ENCODE measurements around the gene SRD5A1.
A peak's percentile ranks its signal among the peaks of the same experiment; 100 is the strongest.

Gene SRD5A1, protein sequence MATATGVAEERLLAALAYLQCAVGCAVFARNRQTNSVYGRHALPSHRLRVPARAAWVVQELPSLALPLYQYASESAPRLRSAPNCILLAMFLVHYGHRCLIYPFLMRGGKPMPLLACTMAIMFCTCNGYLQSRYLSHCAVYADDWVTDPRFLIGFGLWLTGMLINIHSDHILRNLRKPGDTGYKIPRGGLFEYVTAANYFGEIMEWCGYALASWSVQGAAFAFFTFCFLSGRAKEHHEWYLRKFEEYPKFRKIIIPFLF

DNA sequence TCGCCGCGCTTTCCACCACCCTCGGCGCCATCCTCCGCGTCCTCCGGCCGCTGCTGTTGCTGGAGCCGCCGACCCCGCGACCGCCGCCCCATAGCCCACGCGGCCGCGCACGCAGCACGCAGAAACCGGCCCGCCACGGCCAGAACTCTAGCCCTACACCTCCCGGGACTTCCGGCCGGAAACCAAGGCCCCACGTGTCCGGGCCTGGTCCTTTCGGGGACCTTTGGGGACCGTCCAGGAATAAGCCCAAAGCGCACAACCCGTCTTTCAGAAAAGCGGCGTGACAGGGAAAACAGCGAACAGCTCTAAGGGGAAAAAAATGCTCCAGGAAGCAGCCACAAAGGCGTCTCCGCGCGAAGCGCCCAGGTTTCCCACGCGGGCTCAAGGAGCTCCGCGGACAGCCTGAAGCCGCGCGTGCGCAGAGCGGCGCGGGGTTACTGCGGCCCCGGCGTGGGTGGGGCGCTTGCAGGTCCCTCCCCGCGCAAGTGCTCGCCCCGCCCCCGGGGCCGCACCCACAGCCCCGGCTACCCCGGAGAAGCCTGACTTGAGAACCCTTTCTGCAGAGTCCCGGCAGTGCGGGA, at the start of gene SRD5A1, which contains the start of gene NSUN2:
Gene SRD5A1 (plus strand): TSS at position 553 of the 581 bp plus-strand sequence. CDS start 137 bp downstream, outside the sequence.
Gene NSUN2 (minus strand): TSS at position 157 of the 581 bp plus-strand sequence. CDS start 65 bp downstream, at position 92.
- DNase-seq (ENCODE audit: low read depth, low spot score), result peak; percentile 96

DNA sequence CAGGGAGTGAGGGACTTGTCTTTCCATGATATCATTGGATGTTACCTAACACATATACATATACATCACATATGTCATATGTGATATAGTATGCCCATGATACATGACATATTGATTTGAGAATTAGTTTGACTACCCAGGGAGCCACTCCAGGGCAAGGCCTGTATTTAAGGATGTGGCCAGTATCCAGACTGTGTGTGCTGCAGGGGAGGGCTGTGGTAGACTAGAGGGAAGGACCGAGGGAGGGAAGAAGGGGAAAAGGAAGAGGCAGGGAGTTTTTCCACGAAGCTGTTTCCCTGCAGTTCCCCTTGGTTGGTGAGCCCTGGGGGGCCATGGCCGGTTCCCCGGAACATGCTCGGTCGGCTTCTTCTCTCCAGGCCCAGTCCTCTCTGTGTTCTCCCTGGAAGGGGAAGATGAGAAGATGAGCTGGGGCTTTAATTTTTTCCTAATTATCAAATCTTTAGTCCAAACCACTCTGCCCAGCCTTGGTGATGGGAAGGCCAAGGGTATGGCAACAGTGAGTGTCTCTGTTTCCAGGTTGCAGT, 49.1 kb upstream of the SRD5A1 start:
- no peak for DNase-seq (ENCODE audit: low read depth, low spot score)

DNA sequence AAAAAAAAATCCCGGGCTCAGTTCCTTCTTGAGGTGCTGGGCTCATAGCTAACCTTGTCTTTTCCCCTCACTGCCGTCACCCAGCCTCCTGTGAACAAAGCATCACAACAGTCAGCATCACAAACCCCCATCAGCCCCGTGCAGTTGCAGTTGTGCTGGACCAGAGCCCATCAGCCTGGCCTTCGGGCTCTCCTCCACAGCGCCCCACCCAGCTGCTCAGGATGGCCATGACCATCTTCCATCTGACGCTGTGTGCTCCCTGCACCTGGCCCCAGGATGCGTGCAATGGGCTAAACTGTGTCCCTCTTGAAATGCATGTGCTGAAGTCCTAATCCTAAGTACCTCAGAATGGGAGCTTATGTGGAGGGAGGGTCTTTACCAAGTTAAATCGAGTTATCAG, 48.5 kb upstream of the SRD5A1 start:
- DNase-seq (ENCODE audit: low read depth, low spot score), result no peak

DNA sequence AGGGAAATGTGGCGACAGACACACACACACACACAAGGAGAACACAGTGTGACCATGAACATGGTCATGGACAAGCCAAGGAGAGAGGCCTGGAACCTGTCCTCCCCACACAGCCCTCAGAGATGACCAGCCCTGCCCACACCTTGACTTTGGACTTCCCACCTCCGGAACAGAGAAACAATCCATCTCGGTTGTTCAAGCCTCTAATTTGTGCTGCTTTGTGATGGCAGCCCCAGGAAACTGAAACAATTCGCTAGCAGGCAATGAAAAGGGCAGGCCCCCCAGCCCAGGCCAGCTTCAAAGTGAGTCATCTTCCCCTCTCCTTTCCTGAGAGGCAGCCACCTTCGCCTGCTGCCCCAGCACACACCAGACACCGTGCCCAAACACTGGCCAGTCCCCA, 48.1 kb upstream of the SRD5A1 start:
- no peak for DNase-seq (ENCODE audit: low read depth, low spot score)

DNA sequence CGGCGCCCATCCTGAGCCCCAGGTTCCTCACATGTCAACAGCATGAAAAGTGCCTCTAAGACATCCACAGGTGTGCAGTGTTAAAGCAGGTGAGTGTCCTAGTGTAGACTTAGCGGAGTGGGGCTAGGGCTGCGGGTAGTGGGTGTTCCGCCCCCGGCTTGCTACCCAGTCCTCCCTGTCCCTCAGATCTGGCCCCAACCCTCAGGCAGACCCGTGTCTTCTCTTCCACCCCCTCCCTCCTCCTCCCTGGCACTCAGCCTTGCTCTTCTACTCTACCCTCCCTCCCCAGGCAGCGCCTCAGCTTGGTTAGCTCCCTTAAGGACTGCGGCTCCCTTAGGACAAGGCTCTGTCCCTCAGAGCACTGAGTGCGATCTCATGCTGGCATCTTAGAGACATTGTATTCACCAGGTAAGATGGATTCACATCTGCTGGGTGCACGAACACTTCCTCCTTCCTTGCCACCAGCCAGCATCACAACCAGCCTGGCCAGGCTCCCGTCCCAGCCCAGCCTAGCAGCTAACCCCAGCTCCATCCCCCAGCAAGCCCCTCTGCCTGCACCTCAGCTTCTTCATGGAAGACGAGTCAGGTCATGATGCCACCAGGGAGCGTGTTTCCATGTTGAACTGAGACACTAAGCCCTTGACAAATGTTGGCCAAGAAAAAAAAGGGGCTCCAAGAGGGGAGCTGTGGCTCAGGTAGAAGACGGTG, 47.1 kb upstream of the SRD5A1 start:
- no peak for DNase-seq (ENCODE audit: low read depth, low spot score)

DNA sequence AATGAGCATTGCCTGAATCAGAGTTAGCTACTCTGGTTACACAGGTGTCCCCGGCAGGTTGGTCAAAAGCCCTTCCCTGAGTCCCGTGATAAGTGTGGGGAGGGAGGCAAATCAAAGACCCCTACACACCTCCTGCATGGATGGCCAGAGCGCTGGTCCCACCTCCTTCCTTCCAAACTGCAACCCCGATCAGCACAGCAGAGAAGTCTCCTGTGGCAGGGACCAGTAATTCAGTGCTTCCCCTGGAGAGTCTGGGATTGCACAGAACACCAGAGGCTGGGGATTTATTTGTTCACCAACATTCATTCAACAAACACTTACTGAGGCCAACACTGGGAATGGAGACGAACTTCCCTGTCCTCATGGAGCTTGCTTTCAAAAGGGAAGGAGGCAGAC, 46.6 kb upstream of the SRD5A1 start:
- no peak for DNase-seq (ENCODE audit: low read depth, low spot score)

DNA sequence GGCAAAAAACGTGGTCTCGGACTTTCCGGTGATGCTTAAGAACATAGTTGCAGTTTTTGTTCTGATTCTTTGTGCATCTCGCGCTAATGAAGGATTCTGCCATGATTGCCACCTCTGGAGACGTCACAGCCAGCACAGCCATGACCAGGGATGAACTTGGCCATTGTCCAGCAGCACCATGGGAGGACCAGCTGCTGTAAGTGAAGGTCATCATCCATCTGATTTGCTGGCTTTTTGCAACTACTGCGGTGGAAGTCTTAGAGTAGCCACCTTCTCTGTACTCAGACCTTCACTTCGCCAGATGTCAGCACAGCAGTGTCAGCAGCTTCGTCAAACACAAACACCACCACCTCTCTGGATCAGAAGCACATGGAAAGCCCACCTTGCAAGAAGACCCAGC, 46.1 kb upstream of the SRD5A1 start:
- no peak for DNase-seq (ENCODE audit: low read depth, low spot score)

DNA sequence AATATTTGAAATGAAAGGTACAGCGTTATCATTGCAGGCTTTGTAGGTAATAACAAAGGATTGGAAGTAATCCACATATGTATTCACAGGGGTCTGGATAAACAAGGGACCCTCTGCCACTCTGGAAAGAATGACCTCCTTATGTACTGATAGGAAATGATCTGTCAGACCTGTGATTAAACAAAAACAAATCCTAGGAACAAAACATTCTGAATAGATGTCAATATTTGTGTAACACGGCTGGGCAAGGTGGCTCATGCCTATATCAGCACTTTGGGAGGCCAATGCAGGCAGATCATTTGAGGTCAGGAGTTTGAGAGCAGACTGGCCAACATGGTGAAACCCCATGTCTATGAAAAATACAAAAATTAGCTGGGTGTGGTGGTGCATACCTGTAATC, 42.7 kb upstream of the SRD5A1 start:
- no peak for DNase-seq (ENCODE audit: low read depth, low spot score)

DNA sequence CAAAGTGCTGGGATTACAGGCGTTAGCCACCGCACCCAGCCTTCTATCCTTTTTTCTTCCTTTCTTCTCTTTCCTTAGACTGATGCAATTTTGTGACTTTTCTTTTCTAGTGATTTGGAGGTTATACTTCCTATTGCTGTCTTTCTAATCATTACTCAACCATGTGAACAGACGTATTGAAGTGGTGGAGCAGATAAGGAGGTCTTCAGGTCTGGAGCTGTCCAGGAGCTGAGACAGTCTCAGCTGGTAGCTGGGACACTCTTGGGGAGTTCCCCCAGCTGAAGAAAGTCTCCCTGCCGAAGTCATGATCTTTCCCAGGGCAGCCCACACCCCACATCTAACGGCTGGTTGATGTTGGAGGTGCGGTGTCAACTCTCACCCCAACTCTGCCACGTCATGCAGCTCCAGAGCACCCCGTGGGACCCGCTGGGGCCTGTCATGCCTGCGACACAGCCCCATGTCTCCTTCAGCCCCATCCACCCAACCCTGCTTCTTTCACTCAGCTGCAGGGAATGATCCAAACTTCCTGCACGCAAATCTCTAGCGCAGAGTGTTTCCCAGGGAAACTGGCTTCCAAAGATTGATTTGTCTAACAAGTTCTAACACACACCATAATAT, 41.5 kb upstream of the SRD5A1 start:
- no peak for DNase-seq (ENCODE audit: low read depth, low spot score)

DNA sequence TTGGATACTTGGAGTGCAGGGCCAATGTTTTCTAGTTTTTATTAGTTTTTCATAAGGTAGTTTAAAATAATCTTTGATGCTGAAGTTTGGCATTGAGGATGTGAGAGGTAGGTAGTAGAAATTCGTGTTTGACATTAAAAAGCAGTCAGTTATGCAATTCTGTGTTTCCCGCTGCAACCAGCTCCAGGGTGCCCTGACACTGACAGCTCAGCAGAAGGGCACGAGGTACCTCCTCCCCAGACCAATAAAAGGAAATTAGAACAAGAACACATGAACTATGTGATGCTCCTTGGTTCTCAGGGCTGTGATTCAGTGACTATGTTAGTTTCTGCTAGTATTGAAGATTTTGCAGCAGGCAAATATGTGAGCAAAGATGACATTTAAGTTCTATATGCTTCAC, 40.6 kb upstream of the SRD5A1 start:
- DNase-seq (ENCODE audit: low read depth, low spot score), result no peak

DNA sequence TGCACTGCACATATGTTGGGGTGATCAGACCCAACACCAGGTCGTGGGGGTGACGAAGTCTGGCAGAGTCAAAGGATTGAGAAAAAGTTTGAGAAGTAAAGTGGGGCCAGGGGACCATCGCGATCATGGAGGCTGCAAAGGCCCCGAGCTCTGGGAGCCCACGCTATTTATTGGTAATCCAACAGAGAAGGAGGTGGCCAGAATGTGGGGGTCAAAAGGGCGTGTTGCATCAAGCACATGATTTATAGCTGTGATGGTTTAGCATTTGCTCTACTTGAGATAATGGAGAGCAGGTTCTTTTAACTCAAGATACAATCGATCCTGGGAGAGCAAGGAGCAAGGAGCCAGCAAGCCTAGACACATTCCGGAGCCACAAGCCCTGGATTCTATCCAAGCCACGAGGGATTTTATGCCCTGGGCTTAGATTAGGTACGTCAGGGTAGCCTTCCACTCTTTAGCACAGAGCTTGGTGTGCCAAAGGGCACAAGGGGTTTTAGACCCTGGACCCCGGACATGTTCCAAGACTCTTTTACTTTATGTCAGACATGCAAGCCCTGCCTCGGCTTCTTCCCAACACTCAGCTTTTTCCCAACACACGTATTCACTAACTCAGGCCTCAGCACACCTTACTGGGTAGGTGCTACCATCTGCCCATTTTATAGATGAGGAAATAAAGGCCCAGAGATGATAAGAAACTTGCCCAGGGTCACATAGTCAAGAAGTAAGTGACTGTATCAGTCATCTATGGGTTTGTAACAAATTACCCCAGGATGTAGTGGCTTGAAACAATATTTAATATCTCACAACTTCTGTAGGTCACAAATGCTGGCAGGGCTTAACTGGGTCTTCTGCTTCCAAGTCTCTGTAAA, 39.9 kb upstream of the SRD5A1 start:
- DNase-seq (ENCODE audit: low read depth, low spot score), result no peak

DNA sequence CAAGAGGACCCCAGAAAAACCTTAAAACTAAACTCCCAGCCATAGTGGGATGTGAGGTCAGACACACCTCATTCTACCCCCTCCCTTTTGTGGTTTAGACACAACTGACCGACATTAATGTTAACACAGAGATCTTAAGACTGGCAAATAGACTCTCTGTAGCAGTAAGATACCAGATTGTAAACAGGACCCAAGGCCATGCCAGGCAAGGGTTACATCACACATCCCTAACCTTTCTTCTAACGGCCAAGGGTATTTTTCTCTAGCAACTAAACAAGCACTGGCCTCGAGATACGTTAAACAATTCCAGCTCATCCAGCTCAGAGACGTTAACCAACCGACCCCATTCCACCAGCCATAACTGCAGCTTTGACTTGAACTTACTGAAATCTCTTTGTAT, 39.2 kb upstream of the SRD5A1 start:
- DNase-seq (ENCODE audit: low read depth, low spot score), result no peak

DNA sequence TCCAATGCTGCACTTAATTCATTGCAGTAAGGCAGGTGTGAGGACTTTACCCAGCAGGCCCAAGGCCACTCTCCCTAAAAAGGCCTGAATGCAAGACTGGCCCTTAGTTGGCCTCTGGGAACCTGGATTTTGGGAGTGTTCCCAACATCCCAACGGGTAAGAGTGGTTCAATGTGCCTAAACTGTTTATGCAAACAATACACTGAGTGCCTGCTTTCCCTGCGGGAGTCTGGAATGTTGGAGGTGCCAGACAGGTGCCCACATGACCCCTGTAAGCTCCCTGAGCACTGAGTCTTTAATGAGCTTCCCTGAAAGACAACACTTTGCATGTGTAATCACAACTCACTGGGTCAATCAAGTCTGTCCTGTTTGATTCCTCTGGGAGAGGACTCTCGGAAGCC, 37.8 kb upstream of the SRD5A1 start:
- DNase-seq (ENCODE audit: low read depth, low spot score), result no peak

DNA sequence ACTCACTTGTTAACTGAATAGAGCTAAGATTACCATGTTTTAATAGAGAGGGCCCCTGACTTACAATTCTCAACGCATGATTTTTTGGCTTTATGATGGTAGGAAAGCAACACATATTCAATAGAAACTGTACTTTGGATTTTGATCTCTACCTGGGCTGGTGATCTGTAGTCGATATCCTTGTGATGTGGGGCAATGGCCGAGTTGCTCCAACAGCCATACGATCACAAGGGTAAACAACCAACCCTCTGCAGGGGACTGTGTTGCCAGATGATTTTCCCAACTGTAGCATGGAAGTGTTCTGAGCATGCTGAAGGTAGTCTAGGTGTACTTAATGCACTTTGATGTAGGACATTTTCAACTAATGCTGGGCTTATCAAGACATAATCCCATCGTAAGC, 36.9 kb upstream of the SRD5A1 start:
- DNase-seq (ENCODE audit: low read depth, low spot score), result no peak

DNA sequence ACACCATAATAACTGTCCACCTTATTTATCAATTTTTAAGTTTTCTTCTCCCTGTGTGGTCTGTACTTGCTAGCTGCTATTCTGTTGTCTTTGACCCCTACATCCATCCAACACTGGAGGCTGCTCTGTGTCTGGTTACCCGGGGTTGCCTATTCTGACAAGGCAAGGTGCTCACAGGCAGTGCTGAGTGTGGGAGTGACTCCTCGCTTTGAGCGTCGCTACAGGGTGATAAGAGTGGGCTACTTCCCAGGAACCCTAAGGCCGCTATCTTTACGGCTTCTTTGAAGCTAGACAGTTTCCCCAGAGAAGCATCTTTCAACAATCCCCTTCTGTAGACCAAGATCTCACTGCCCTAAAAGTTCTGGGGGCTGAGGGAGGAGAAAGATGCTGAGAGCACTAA, 35.7 kb upstream of the SRD5A1 start:
- DNase-seq (ENCODE audit: low read depth, low spot score), result no peak

DNA sequence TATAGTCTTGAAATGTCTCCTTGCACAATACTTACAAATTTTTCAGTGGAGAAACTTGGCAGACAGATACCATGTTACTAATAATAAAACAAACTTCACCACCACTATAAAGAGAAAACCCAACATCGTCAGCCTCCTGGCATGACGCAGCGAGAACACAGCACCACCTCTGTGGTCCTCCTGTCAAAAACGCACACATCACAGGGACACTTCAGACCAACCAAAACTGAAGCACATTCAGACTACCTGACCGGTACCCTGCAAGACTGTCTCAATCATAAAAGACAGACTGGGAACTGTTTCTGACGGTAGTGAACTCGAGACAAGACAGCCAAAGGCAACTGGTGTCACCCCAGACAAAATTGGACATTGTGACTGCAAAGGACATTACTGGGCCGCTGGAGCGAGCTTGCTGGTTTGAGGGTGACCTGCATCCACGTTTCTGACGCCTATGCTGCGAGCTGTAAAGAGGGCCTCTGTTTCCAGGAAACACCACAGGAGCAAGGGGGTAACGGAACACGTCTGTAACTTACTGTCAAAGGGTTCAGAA, 34.8 kb upstream of the SRD5A1 start:
- DNase-seq (ENCODE audit: low read depth, low spot score), result peak; percentile 9

DNA sequence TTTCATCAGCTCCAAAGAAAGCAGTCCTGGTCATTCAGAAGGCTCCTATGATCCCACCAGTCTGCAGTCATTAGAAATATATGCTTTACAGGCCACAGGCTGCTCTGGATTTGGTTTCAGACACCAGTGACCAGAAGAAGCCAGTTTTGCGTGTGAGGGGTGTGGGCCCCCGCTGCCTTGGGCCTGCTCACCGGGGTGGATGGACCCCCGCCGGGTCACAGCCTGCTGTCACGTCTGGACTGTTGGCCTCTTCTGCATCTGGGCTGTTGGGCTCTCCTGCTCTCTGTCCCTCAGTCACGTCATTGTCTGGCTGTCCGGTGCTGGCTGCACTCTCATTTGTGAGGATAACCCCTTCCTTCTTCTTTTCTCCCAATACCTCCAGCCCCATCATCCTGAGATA, 33.5 kb upstream of the SRD5A1 start:
- no peak for DNase-seq (ENCODE audit: low read depth, low spot score)

DNA sequence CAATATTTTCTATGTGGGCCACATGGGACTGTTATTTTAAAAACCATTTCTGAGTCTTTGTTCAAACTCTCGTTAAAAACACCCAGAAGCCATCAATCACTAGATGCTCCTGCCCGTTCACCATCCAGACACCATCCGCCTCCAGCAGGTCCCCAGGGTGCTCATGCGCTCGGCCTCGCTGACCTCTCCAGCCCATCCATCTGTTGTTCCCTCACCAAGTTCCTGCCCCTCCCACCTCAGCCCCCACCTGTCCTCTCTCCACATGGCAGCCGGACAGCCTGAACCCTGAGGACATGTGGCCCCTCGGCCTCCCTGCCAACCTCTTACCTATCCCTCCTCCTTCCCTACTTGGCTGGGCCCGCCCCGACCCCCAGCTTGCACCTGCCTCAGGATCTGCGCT, 32.0 kb upstream of the SRD5A1 start:
- no peak for DNase-seq (ENCODE audit: low read depth, low spot score)

DNA sequence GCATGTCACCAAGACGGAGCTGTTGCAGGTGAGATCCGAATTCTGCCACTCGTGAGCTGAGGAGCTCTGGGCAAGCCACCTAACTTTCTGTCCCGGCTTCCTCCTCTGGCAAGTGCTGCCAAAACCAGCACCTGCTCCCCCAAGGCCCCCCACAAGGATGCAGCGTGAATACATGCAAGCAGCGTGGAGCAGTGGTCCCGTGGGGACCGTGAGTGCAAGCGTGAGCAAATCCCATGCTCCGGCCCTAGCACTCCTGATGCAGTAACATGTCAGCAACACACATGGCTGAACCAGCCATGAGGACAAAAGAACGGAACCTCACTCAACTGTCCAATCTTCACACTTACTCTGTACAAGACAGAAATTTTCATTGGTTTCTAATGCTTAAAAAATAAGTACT, 31.4 kb upstream of the SRD5A1 start:
- DNase-seq (ENCODE audit: low read depth, low spot score), result no peak

DNA sequence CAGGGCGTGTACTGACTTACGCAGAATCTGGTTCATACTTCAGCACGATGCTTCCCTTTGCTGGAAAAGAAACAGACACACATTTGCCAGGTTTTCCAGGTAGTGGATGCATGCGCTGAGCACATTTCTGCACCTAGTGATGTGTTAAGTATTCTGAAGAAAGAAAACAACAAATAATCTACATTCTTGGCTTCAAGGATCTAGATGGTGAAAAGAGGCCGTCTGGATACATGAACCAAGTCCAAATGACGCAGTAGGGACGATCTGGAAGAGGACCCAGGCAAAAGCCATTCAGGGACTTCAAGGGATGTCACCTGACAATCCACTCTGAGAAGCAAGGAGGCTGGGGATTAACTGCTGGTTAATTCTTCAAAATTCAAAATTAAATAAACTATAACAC, 30.8 kb upstream of the SRD5A1 start:
- no peak for DNase-seq (ENCODE audit: low read depth, low spot score)

DNA sequence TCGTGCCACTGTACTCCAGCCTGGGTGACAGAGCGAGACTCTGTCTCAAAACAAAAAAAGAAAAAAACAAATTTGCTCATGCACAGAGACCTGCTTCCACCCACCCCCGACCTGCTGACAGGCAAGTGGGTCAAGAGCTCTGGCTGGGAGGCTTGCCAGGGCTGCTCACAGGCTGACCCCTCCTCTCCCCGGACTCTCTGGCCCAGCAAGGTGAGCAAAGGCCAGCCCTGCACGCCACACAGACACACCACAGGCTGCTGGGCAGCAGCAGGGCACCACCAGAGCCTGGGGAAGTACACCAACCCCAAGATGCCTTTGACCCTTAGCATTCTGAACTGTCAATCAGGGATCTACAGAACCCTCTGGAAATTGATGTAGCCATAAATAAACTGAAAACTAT, 29.6 kb upstream of the SRD5A1 start:
- DNase-seq (ENCODE audit: low read depth, low spot score), result no peak
